ENCODE data around the gene PTPRE. TPM values are rescaled to one million over a fixed set of nuclear protein-coding genes. Genes with fewer than 3 reads are reported as not detected.
"Not testable (repeated sequence)": the region's sequence is repeated elsewhere in the genome, so short reads cannot be mapped to it uniquely, and the experiment has no call there.

The PTPRE gene
- total RNA-seq, 4 donors from 2014 or later = 10.2 to 46.8 (median 28.8) TPM

DNA sequence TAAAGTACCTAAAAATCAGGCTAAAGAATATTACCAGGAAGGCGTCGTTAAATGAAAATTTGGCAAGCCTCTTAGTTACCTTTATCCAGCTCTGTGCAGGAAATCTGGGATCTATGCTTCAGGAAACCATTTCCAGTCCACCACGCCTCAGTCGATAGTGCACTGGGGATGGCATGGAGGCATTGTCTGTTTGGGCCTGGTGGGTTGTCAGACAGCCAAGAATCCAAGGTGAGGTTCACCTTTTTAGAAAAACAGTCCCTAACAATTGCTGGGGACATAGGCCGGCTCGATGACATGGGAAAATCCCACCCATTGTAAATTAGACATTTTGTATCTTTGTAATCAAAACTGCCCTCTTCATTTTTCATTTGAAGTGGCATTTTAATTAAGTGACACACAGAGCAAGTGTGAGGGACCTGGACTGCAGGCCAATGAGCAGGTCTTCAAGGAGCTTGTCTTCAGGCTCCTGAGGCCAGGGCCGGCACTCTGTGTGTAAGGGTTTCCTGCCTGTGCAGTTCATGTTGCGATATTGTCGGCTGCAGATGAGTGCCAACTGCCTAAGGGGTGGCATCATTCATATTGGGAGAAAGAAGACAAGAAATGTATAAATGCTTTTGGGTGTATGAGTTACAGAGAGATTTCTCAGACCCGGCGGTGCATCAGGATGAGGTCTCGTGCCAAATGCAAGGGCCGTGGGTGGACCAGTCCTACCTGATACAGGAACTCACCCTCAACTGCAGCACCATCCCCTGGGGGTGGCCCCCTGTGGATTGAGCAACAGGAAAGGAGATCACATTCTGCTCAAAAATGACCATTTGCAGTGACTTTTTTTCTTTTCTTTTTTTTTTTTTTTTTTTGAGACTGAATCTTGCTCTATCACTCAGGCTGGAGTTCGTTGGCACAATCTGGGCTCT lies 80.8 kb downstream of the PTPRE start:
- WGBS = 67% methylated on average over 14 of the region's 14 CpGs
- DNase-seq (ENCODE audit: low spot score in 2 of 2) = no peak
- Histone ChIP-seq H3K4me3 (no peak overlapping the region), H3K27me3 (peaks cover 4% of the 10 kb centered on the region), H3K36me3 (no peaks in the 10 kb centered on the region), H3K9me3 (no peaks in the 10 kb centered on the region), H3K4me1 (peaks cover 25% of the 10 kb centered on the region), H3K27ac (no peak overlapping the region)
- TF ChIP-seq POLR2AphosphoS5 (IDR thresholded peaks at IDR 0.05) (no peak), POLR2A (IDR thresholded peaks at IDR 0.05) (no peak), EP300 (IDR thresholded peaks at IDR 0.05) (no peak)
- TF ChIP-seq, protein P1, sequence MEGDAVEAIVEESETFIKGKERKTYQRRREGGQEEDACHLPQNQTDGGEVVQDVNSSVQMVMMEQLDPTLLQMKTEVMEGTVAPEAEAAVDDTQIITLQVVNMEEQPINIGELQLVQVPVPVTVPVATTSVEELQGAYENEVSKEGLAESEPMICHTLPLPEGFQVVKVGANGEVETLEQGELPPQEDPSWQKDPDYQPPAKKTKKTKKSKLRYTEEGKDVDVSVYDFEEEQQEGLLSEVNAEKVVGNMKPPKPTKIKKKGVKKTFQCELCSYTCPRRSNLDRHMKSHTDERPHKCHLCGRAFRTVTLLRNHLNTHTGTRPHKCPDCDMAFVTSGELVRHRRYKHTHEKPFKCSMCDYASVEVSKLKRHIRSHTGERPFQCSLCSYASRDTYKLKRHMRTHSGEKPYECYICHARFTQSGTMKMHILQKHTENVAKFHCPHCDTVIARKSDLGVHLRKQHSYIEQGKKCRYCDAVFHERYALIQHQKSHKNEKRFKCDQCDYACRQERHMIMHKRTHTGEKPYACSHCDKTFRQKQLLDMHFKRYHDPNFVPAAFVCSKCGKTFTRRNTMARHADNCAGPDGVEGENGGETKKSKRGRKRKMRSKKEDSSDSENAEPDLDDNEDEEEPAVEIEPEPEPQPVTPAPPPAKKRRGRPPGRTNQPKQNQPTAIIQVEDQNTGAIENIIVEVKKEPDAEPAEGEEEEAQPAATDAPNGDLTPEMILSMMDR (IDR thresholded peaks at IDR 0.05) = no peak

DNA sequence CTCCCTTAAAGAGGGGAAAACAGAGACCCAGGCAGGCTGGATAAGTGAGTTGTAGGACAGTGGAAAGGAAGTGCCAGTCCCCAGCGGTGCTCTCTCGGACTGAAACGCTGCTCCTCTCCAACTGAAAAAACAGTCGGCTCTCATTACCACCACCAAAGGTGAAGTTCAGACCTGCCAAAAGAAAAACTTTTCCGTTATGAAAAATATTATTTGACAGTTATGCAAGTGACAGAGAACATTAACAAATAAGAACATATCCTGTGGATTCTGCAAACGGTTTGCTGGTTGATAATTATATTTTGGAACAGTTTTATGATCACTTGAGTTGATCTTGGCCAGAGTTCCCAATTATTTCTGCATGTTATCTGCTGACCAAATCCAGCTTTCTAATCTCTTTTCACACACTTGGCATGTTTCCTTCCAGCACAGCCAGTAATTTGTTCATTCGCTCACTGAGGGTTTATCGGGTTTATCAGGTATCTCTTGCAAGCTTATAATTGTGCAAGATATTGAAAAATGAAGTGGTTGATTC lies 82.6 kb downstream of the PTPRE start:
- 28% methylated on average over 8 of the region's 8 CpGs for WGBS
- Histone ChIP-seq H3K27me3 (peaks cover 4% of the 10 kb centered on the region), H3K9me3 (no peaks in the 10 kb centered on the region), H3K27ac (no peak overlapping the region), H3K4me3 (no peak overlapping the region), H3K4me1 (peaks cover 25% of the 10 kb centered on the region), H3K36me3 (no peaks in the 10 kb centered on the region)
- DNase-seq (ENCODE audit: low spot score in 2 of 2) = no peak
- TF ChIP-seq POLR2A (IDR thresholded peaks at IDR 0.05) = no peak
- TF ChIP-seq, protein P1 (IDR thresholded peaks at IDR 0.05) = no peak
- TF ChIP-seq EP300 (IDR thresholded peaks at IDR 0.05) = no peak
- TF ChIP-seq POLR2AphosphoS5 (IDR thresholded peaks at IDR 0.05) = no peak

DNA sequence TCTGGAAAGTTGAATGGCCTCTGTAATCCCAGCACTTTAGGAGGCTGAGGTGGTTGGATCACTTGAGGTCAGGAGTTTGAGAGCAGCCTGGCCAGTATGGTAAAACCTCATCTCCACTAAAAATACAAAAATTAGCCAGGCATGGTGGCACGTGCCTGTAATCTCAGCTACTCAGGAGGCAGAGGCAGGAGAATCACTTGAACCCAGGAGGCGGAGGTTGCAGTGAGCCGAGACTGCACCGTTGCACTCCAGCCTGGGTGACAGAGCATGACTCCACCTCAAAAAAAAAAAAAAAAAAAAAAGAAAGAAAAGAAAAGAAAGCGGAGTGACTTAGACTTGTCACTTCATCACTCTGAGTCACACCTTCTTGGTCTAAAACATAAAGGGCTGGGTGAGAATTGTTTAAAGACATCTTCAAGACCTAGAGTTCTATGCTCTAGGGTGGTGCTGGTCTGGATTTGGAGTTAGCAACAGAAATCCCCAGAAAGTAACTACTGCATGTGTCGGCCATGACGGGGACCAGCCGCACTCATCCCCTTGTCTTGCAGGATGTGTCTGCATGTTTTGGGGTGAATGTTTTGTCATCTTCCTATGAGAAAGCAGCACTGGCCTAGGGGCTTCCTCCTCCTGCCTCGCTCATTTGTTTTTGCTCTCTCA lies 83.4 kb downstream of the PTPRE start:
- not testable (repeated sequence) for H3K36me3 ChIP-seq
- WGBS = 78% methylated on average over 9 of the region's 9 CpGs
- H3K4me1 ChIP-seq = peaks cover 25% of the 10 kb centered on the region

DNA sequence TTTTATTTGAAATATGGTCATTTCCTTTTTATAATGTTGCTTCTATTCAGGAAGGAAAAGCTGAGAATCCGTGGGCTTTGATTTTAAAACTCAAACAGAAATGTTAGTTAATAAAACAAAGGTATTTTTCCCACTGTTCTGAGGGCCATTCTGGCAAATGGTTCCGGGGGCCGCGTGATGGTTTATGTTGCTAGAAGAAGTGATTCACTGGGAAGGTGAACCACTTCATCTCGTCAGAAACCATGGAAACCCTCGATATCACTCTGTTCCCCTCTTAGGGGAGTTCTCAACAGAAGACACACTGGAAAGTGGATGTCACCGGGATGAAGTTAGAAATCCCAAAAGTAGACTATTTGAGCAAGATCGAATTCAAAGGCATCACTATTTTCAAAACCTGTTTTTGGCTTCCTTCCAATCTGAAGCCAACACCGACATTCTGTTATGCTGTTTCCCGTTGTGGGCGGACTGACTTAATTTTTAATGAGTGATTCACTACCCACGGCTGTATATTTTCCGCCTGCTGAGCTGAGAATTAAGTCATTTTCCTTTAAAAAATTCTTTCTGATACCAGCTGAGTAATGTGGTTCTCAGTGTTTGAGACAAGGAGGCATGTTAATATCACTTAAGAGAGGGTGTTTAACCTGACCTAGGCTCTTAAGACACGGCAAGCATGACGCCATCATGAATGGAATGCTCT lies 84.1 kb downstream of the PTPRE start:
- Histone ChIP-seq H3K27ac (peak overlapping the region; percentile 45), H3K4me3 (no peak overlapping the region), H3K36me3 (no peaks in the 10 kb centered on the region), H3K9me3 (no peaks in the 10 kb centered on the region), H3K27me3 (peaks cover 4% of the 10 kb centered on the region), H3K4me1 (peaks cover 25% of the 10 kb centered on the region)
- TF ChIP-seq, protein P1 (IDR thresholded peaks at IDR 0.05) = no peak
- TF ChIP-seq EP300 (IDR thresholded peaks at IDR 0.05) (no peak), POLR2AphosphoS5 (IDR thresholded peaks at IDR 0.05) (no peak), POLR2A (IDR thresholded peaks at IDR 0.05) (no peak)
- no peak for DNase-seq (ENCODE audit: low spot score in 2 of 2)
- 41% methylated on average over 15 of the region's 15 CpGs for WGBS

More for the DNA sequence above, 83.4 kb downstream of the PTPRE start:
- H3K27ac ChIP-seq = peak overlapping the region; percentile 22
- not testable (repeated sequence) for H3K27me3 ChIP-seq; H3K9me3 ChIP-seq; H3K4me3 ChIP-seq; DNase-seq (ENCODE audit: low spot score in 2 of 2)

DNA sequence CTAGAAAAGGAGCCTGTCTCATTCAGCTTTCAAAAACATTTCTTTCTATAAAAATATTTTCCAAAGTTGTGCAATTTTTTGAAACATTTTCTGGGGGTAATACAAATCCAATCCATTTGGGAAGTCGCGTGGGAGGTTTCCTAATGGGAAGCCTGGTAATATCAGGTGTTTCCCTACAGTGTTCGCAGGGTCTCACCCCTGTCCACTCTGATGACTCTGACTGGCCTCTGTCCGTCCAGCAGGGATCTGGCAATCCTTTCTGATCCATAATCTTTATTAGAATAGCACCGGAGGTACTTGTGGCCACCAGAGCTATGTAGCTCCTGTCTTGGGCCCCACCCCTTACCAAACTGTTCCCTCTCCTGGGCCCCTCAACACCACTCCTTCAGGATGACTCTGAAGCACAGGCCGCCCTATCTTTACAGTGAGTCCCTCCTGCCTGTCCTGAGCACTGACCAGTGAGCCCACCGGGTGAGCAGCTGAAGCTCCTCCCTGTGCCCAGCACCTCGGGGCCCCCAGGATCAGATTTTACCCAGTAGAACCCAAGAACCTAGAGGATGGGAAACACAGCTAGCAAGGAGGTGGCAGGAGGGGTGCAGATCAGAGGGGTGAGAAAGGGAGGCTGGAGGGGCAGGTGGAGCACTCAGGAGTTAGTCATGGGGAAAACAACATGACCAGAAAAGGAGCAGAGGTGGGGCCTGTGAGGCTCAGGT lies 84.8 kb downstream of the PTPRE start:
- TF ChIP-seq EP300 (IDR thresholded peaks at IDR 0.05) = no peak
- TF ChIP-seq POLR2A (IDR thresholded peaks at IDR 0.05) = no peak
- TF ChIP-seq, protein P1 (IDR thresholded peaks at IDR 0.05) = no peak
- no peak for TF ChIP-seq POLR2AphosphoS5 (IDR thresholded peaks at IDR 0.05)
- no peaks in the 10 kb centered on the region for H3K36me3 ChIP-seq
- H3K4me1 ChIP-seq = peaks cover 30% of the 10 kb centered on the region
- peak overlapping the region; percentile 45 for H3K27ac ChIP-seq
- WGBS = 72% methylated on average over 8 of the region's 8 CpGs
- H3K9me3 ChIP-seq = no peaks in the 10 kb centered on the region
- H3K27me3 ChIP-seq = peaks cover 4% of the 10 kb centered on the region
- H3K4me3 ChIP-seq = no peak overlapping the region
- no peak for DNase-seq (ENCODE audit: low spot score in 2 of 2)
